Left lobe of liver (tissue), 2 donors: ENCODE data around the gene RASA2. TPM values are rescaled to one million over a fixed set of nuclear protein-coding genes. Genes with fewer than 3 reads are reported as not detected.
A peak's percentile ranks its signal among the peaks of the same experiment; 100 is the strongest.

Source experiments
- ATAC-seq: fragments of 200-7000 bp; cut with Tn5 transposase; one replicate; pipeline ENCODE4 v1.9.1; 2020; ENCODE audit warnings: mild to moderate bottlenecking, moderate library complexity
- DNase-seq: peaks from one replicate; pipeline ENCODE4 v3.0.0-alpha.2; 2020; ENCODE audit warnings: low spot score
- total RNA-seq: library from RNA; stranded (reverse); gene quantifications from one replicate; pipeline ENCODE4 v1.2.1, GENCODE V29; 2021
- donor health status: DM: no; HTN: no; CAD: no; lungs with moderate emphysema.
- donor health status: DM: no; HTN: yes; CAD: no.

The RASA2 gene
- total RNA-seq, 1 donor from 2014 or later, result 3.7 TPM

- ATAC-seq, result no peak
- no peak for DNase-seq
Observed at GRCh38 chr3:141557961-141558706, 71.3 kb downstream of the RASA2 start.

DNA sequence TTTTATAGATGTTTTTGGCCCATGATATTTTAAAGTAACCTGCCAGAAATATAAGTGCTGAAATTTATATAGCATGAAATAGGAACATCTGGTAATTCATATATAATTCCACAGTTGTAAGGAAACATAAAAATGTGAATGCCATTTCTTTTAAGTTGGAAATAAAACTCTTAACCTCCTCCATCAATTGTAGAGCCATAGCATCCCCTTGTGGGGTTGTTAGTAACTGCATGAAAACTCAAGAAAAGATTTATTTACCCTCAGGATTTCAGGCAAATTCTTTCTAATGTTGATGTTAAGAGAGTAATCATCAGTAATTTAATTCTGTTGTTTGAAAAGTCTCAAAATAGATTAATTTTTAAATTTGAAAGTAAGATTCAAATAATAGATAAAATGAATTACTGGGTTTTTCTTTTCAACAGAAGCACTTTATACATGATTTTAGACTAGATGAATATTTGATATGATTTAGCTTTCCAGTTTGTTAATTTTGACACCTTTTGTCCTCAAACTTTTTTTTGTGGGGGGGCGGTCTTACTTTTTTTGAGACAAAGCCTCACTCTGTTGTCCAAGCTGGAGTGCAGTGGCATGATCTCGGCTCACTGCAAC lies 74.7 kb downstream of the RASA2 start:
- DNase-seq (no peak), ATAC-seq (peak; percentile 79)

DNA sequence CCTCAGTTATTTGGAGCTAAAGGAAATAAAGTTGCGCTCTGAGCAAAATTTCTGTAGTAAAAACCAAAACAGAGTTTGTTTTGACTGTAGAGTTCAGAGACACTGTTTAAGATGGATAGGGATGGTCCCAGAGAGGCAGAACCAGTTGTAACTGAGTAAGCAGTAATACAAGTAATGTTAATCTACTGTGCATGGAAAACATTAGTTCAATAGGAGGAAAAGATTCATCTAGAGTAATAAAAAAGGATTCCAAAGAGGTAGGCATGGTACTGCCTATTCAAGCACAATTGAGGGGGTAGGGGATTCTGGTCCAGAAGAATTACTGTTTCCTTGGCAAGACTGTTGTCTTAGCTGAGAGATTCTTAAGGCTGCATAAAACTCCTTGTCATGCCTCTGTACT lies 77.4 kb downstream of the RASA2 start:
- DNase-seq (no peak), ATAC-seq (no peak)

DNA sequence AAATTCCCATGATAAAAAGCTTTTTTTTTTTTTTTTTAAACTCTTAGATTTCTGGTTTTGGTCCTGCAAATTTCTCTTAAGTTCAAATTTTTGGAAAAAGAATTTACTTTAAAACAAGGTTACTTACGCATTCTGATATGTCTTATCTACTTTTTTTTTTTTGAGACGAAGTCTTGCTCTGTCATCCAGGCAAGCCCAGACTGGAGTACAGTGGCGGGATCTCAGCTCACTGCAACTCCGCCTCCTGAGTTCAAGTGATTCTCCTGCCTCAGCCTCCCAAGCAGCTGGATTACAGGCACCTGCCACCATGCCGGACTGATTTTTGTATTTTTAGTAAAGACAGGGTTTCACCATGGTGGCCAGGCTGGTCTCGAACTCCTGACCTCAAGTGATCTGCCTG lies 83.2 kb downstream of the RASA2 start:
- ATAC-seq (no peak), DNase-seq (no peak)

- ATAC-seq (peak; percentile 76), DNase-seq (no peak)
Observed at GRCh38 chr3:141575879-141576743, 89.3 kb downstream of the RASA2 start.

DNA sequence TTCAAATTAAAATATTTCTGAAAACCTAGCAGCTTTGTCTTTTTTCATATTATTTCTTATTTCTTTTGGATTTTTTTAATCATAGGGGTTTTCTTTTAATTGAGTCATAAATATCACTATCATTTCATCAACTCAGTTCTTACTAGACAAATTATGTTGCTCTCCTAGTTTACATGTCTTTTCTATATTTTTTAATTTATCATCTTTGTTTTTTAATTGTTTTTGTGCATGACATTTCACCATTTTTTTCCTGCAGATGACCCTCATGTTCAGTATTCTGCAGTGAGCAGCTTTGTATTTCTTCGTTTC lies 89.9 kb downstream of the RASA2 start:
- DNase-seq (no peak), ATAC-seq (no peak)

- no peak for DNase-seq
- ATAC-seq, result peak; percentile 74
Observed at GRCh38 chr3:141578202-141578973, 91.6 kb downstream of the RASA2 start.

- DNase-seq (no peak), ATAC-seq (no peak)
Observed at GRCh38 chr3:141594357-141594756, 107.5 kb downstream of the RASA2 start.

DNA sequence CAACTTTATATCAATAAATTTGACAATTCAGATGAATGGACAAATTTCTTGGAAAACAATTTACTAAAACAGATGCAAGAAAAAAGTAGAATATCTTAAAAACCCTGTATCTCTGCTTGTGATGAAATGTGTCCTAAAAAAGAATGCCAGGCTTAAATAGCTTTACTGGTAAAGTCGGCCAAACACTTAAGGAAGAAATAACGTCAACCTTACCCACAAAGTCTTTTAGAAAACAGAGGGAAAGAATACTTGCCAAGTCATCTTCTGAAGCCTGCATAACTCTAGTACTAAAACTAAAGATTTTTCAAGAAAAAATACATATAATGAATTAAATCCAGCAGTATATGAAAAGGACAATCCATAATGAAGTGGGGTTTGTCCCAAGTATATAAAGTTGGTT lies 111.1 kb downstream of the RASA2 start:
- ATAC-seq (no peak), DNase-seq (no peak)

GRCh38 chr3:141600331-141600730 lies 113.5 kb downstream of the RASA2 start:
- ATAC-seq (no peak), DNase-seq (no peak)

DNA sequence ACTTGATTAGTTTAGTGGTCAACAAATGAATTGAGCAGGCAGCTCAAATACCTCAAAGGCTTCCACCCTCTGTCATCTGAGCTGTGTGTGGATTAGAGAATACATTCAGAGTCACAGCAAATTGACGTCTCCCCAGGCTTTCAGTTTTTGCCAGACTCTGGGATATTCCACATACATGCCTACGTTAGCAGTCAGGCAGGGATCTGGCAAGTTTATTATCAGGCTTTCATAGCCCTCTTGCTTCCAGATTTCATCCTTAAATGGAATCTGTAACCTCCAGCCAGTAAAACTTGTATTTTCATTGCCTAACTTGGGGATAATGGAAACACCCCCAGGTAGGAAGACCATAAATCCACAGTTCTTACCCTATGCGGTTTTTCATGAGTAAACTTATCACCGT lies 115.9 kb downstream of the RASA2 start:
- DNase-seq (no peak), ATAC-seq (no peak)

GRCh38 chr3:141603473-141604035 lies 116.7 kb downstream of the RASA2 start:
- ATAC-seq, result no peak

DNA sequence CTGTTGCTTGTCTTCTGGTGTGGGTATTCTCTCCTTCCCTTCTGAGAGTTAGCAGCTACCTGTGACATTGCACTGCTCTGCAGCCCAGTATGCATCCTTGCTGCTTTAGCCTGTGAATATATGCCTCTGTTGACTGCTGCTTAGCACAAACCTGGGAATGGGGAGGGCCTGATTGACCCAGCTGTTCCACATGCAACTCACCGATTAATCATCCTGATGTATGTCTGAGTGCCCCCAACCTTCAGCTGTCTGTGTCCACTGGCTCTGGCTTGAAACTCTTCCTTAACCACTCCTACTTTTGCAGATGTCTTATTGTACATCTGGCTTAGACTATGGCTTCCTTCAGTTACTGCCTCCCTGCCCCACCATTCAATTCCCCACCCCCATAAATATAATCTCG lies 119.1 kb downstream of the RASA2 start:
- no peak for ATAC-seq
- DNase-seq, result no peak

More at GRCh38 chr3:141603473-141604035, 116.7 kb downstream of the RASA2 start:
- no peak for DNase-seq

- no peak for ATAC-seq
Observed at GRCh38 chr3:141608438-141608837, 121.6 kb downstream of the RASA2 start.

DNA sequence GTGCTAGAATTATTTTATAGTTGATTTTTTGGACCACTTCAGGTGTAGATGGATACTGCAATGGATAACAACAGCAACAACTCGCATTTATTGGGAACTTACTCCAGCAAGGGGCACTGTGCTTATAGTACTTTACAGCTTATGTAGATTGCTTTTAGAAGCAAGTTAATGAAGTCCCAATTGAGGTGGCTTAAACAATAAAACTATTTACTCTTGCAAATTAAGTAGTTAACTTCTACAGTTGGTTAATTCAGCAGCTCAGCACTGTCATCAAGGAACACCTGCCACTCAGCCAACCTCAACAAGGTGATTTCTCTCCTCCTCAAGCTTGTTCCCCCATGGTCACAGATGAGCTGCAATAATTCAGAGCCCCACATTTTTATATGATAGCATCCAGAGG lies 124.1 kb downstream of the RASA2 start:
- no peak for ATAC-seq
- DNase-seq, result no peak

More at GRCh38 chr3:141608438-141608837, 121.6 kb downstream of the RASA2 start:
- no peak for DNase-seq

DNA sequence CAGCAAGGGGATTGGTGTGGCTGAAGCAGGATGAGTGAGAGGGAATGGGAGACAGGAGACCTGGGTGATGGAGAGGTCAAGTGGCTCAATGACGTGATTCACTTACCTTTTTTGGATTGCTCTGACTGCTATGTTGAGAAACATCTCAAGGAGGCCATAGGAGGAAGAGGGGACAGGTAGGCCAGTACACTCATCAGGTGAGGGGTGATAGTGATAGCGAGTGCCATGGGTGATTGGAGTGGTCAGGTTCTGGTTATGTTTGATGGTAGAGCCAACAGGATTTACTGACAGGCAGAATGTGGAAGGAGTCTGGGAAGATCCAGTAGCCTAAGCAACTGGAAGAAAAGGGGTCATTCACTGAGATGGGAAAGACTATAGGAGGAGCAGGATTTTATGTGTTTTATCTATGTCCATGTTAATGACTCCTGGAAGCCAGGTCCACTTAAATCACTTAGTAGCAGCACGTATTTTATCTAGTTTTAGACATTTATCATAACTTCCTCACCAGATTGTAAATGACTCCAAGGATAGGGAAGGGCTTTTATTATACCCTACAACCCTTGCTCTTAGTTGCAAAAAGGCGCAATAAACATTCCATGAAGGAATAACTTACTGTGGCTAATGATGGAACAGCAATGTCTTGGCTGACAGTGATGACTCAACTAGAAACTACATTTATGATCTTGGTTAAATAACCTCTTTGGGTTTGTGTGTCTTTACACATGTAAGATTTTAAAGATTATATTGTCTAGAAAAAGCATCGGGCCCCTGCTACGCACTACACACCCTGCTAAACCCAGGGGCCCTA lies 131.5 kb downstream of the RASA2 start:
- DNase-seq, result no peak
- ATAC-seq, result no peak

DNA sequence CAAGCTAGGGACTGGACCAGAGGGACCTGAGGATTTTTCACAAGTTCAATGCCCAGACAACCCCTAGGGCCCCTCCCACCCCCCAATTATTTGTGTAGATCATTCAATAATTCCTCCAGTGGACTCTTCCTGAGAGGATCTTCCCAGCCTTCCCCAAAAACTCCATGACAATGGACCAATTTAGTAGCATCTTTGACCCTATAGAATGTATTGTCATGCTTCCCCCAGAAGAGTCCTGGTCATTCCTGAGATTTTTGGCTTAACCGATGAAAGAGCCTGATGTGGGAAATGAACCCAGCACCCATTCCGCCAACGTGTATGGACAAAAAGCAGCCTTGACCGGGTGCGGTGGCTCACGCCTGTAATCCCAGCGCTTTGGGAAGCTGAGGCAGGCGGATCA lies 132.1 kb downstream of the RASA2 start:
- ATAC-seq, result no peak
- no peak for DNase-seq

DNA sequence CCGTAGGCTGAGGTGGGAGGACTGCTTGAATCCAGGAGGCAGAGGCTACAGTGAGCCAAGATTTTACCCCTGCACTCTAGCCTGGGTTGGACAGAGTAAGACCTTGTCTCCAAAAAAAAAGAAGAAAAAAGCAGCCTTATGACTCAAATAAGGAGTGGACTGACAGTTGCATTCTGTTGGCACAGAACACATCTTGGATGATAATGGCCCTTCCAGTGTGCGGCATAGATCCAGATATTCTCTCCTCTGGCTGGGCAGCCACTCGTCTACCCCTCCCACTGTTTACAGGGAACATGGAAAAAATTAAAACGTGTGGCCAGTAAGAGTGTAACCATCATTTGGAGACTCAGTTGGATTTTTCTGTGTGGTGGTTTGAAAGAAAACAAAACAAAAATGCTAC lies 132.6 kb downstream of the RASA2 start:
- DNase-seq, result no peak
- no peak for ATAC-seq

DNA sequence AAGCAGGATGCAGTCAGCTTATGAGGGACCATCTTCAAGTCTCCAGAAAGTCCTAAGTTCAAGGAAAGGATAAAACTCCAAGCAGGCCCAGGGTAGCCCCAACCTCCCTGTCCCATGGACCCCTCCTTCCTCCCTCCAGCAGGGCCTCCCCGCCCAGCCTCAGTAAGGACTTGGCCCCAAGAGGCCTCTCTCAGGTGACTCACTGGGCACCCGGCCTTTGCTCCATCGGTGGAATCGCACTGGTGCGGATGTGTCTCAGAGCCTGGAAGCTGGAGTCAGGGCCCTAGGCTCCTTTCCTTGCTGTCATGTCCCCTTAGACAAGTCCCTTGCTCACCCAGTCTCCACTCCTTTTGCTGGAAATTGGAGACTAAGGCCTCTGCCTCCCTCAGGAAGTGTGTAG lies 136.9 kb downstream of the RASA2 start:
- DNase-seq, result no peak

GRCh38 chr3:141625506-141625905 lies 138.7 kb downstream of the RASA2 start:
- DNase-seq (no peak), ATAC-seq (no peak)

More for the DNA sequence above, 136.9 kb downstream of the RASA2 start:
- ATAC-seq, result no peak
